IMR-90 (cell line): Measurements from ENCODE around the gene RBMS3. TPM values are rescaled to one million over a fixed set of nuclear protein-coding genes. Genes with fewer than 3 reads are reported as not detected.

Experiments used
- ATAC-seq: fragments of 200-7000 bp; cut with Tn5 transposase; 2 replicates; pipeline ENCODE4 v1.9.1; 2020; ENCODE audit warnings: low read depth, mild to moderate bottlenecking, moderate library complexity
- BruUV-seq: library from RNA; stranded (reverse); fragments of 400-500 nt; replicated peaks from 2 replicates; lab custom pipeline; 2021; lab: Mats Ljungman, UMichigan
- CTCF ChIA-PET: fragments of 300-600 bp; formaldehyde crosslinking; extraction: SDS; loops from one replicate; lab custom pipeline; 2021; ENCODE audit warnings: antibody characterized with exemption; lab: Yijun Ruan, JAX
- POLR2A ChIA-PET: fragments of 300-600 bp; sonication (Branson Sonifier 250); formaldehyde crosslinking; loops from one replicate; lab custom pipeline; 2022; ENCODE audit warnings: antibody characterized with exemption; ENCODE audit not compliant: unreplicated experiment; lab: Charles Lee
- DNase-seq: peaks from one replicate; pipeline ENCODE4 v3.0.0; 2013
- H2AFZ ChIP-seq: replicated peaks from 2 replicates; pipeline ENCODE3; 2013; ENCODE audit warnings: low read length, mild to moderate bottlenecking; ENCODE audit not compliant: poor library complexity
- H2AK5ac ChIP-seq: 2 replicates; pipeline ENCODE4 v1.6.1; 2013; ENCODE audit warnings: low read depth, low read length, inconsistent platforms
- H2AK9ac ChIP-seq: replicated peaks from 2 replicates; pipeline ENCODE3; 2013; ENCODE audit warnings: mild to moderate bottlenecking, low read depth, low read length, moderate library complexity; ENCODE audit not compliant: poor library complexity
- H2BK120ac ChIP-seq: 2 replicates; pipeline ENCODE4 v1.6.1; 2013; ENCODE audit warnings: low read depth, low read length, inconsistent platforms
- H2BK15ac ChIP-seq: 3 replicates; pipeline ENCODE4 v1.6.1; 2013; ENCODE audit warnings: low read depth, low read length, inconsistent platforms
- H2BK20ac ChIP-seq: 2 replicates; pipeline ENCODE4 v1.6.1; 2013; ENCODE audit warnings: low read depth, mild to moderate bottlenecking, inconsistent platforms, low read length, moderate library complexity
- H2BK5ac ChIP-seq: 2 replicates; pipeline ENCODE4 v1.6.1; 2013; ENCODE audit warnings: mild to moderate bottlenecking, low read depth, low read length, inconsistent platforms; ENCODE audit not compliant: poor library complexity, severe bottlenecking
- H3K14ac ChIP-seq: replicated peaks from 2 replicates; pipeline ENCODE4 v1.6.1; 2013; ENCODE audit warnings: low read depth, low read length, inconsistent platforms
- H3K18ac ChIP-seq: 2 replicates; pipeline ENCODE4 v1.6.1; 2013; ENCODE audit warnings: low read depth, low read length, control low read depth
- H3K23ac ChIP-seq: 2 replicates; pipeline ENCODE4 v1.6.1; 2013; ENCODE audit warnings: low read depth, low read length, inconsistent platforms
- H3K27ac ChIP-seq: 2 replicates; pipeline ENCODE4 v1.5.1; 2013; ENCODE audit warnings: mild to moderate bottlenecking, control low read depth, low read length; ENCODE audit not compliant: insufficient read depth
- H3K27me3 ChIP-seq: 2 replicates; pipeline ENCODE4 v1.6.1; 2013; ENCODE audit warnings: low read length; ENCODE audit not compliant: control insufficient read depth, insufficient read depth
- H3K36me3 ChIP-seq: 2 replicates; pipeline ENCODE4 v1.6.1; 2013; ENCODE audit warnings: low read length, mixed read lengths; ENCODE audit not compliant: control insufficient read depth, insufficient read depth
- H3K4ac ChIP-seq: 2 replicates; pipeline ENCODE4 v1.6.1; 2013; ENCODE audit warnings: low read depth, low read length, inconsistent platforms
- H3K4me1 ChIP-seq: 2 replicates; pipeline ENCODE4 v1.6.1; 2013; ENCODE audit warnings: low read length, mixed read lengths; ENCODE audit not compliant: control insufficient read depth, insufficient read depth
- H3K4me2 ChIP-seq: 2 replicates; pipeline ENCODE4 v1.6.1; 2013; ENCODE audit warnings: low read depth, mild to moderate bottlenecking, control low read depth, low read length, moderate library complexity
- H3K4me3 ChIP-seq: 2 replicates; pipeline ENCODE4 v1.5.1; 2013; ENCODE audit warnings: low read depth, mild to moderate bottlenecking, control low read depth, low read length, moderate library complexity; ENCODE audit not compliant: insufficient read depth
- H3K56ac ChIP-seq: 2 replicates; pipeline ENCODE4 v1.6.1; 2013; ENCODE audit warnings: low read length, inconsistent platforms; ENCODE audit not compliant: insufficient read depth; ENCODE audit errors: extremely low read depth
- H3K79me1 ChIP-seq, 2 experiments: 2 replicates each; pipeline ENCODE4 v1.6.1; 2013; ENCODE audit warnings: low read length in 2 of 2, inconsistent platforms in 1 of 2, low read depth in 1 of 2
- H3K9ac ChIP-seq: 2 replicates; pipeline ENCODE4 v1.6.1; 2013; ENCODE audit warnings: low read depth, low read length, control low read depth
- H3K9me1 ChIP-seq: 2 replicates; pipeline ENCODE4 v1.6.1; 2013; ENCODE audit warnings: low read length, inconsistent platforms; ENCODE audit not compliant: insufficient read depth
- H3K9me3 ChIP-seq: 2 replicates; pipeline ENCODE4 v1.6.1; 2013; ENCODE audit warnings: low read length; ENCODE audit not compliant: control insufficient read depth, insufficient read depth
- H4K20me1 ChIP-seq: 2 replicates; pipeline ENCODE4 v1.6.1; 2013; ENCODE audit warnings: low read length, inconsistent platforms; ENCODE audit not compliant: insufficient read depth
- H4K5ac ChIP-seq: 2 replicates; pipeline ENCODE4 v1.6.1; 2013; ENCODE audit warnings: mild to moderate bottlenecking, low read depth, low read length, control low read depth
- H4K8ac ChIP-seq, 2 experiments: 2 replicates each; pipeline ENCODE4 v1.6.1; 2013; ENCODE audit warnings: low read depth in 2 of 2, low read length in 2 of 2, control low read depth in 1 of 2, inconsistent platforms in 1 of 2
- H4K91ac ChIP-seq: 2 replicates; pipeline ENCODE4 v1.6.1; 2013; ENCODE audit warnings: low read depth, low read length, inconsistent platforms; ENCODE audit not compliant: insufficient read depth
- SMC3 ChIP-seq: fragments of 150-350 bp; IDR thresholded peaks from 2 replicates; pipeline ENCODE4 v1.6.1; 2016; ENCODE audit warnings: low read depth, mild to moderate bottlenecking, antibody characterized with exemption, low read length, moderate library complexity
- WGBS, 2 experiments: methylation state at CpG; one replicate each; pipeline versions ENCODE4 v1.1.5 to v1.1.7; 2013; ENCODE audit warnings: missing lambda C conversion rate in 2 of 2; ENCODE audit not compliant: insufficient read length in 1 of 2; ENCODE audit errors: extremely low coverage in 2 of 2; 5-methylcytosine and 5-hydroxymethylcytosine counted together
- dilution Hi-C: fragments of 300-500 bp; cut with HindIII; formaldehyde crosslinking; loops from one replicate; pipeline ENCODE4 v1.14.3; 2018; ENCODE audit warnings: low sequenced_read_pairs; ENCODE audit not compliant: unreplicated experiment
- in situ Hi-C: fragments of 300-500 bp; cut with MboI; formaldehyde crosslinking; loops from 3 replicates; pipeline ENCODE4 v1.14.3; 2019; ENCODE audit warnings: low sequenced_read_pairs, inconsistent platforms, mixed read lengths
- intact Hi-C: fragments of 100-400 bp; cut with micrococcal nuclease; formaldehyde crosslinking; loops from 2 replicates; pipeline ENCODE4 v1.10.0; 2022
- polyA plus RNA-seq, 3 experiments: library from polyadenylated mRNA; depleted of rRNA; stranded (reverse); fragments of >200 nt; gene quantifications; 2 replicates each; pipeline ENCODE4 v1.2.3, GENCODE V29; 2012; ENCODE audit warnings: low replicate concordance in 1 of 3
- total RNA-seq: library from RNA; depleted of rRNA; stranded (reverse); fragments of >200 nt; gene quantifications from 2 replicates; pipeline ENCODE4 v1.2.3, GENCODE V29; 2012

RBMS3 gene
- total and polyA plus RNA-seq, 2 of the 4 experiments (the other 2 are of a cell fraction), result 15.2 to 127 TPM

DNA sequence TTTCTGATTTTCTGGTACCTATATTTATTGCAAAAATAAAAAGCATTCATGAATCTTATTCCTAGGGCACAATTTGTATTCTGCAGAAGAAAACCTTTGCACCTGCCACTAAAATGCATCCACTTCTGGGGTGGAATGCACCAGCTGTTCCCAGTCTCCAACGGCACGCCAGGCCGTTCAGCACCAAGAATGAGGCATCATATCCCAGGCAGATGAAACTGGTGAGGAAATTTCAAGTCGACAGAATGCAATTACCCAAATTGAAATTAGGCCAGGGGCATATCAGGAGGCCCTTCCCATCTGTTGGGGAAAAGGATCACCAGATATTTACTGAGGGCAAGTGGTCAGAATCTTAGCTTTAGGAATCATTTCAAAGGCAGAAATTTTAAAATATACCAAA is 13.6 kb upstream of the RBMS3 start:
- Histone ChIP-seq H3K56ac (no peak overlapping the region), H3K23ac (no peak overlapping the region), H3K27ac (no peak overlapping the region), H3K14ac (no peak overlapping the region), H2AFZ (no peak overlapping the region), H3K9me3 (no peaks in the 10 kb centered on the region), H4K5ac (no peak overlapping the region), H3K9ac (no peak overlapping the region), H2AK9ac (no peak overlapping the region), H3K18ac (no peak overlapping the region), H3K9me1 (no peaks in the 10 kb centered on the region; the same call in 1 of the 2 replicates), H3K27me3 (no peaks in the 10 kb centered on the region), H4K8ac (no peak overlapping the region), H3K4me3 (no peak overlapping the region), H2BK5ac (no peak overlapping the region), H4K20me1 (no peaks in the 10 kb centered on the region), H3K36me3 (no peaks in the 10 kb centered on the region), H3K79me1 (no peaks in the 10 kb centered on the region), H4K91ac (no peak overlapping the region), H2BK20ac (no peak overlapping the region), H2BK120ac (no peak overlapping the region), H3K4me2 (no peak overlapping the region), H2BK15ac (no peak overlapping the region), H3K4me1 (no peaks in the 10 kb centered on the region), H2AK5ac (no peak overlapping the region), H3K4ac (no peak overlapping the region; the same call in 1 of the 2 replicates)
- dilution Hi-C loops (no loop called here), intact Hi-C loops (no loop called here), in situ Hi-C loops (no loop called here)
- no peak for DNase-seq
- ATAC-seq, result no peak
- no CpG with 5 or more reads among the region's 4 CpGs for WGBS, 2 experiments
- POLR2A ChIA-PET, result no interaction called here
- no peak for TF ChIP-seq SMC3
- BruUV-seq, result no TSS peak
- CTCF ChIA-PET, result no interaction called here
